ENCODE measurements around the gene UNCX.

Gene UNCX

GRCh38 chr7:1233333-1234048 lies 819 bp downstream of the UNCX start:
- DNase-seq: no peak

DNA sequence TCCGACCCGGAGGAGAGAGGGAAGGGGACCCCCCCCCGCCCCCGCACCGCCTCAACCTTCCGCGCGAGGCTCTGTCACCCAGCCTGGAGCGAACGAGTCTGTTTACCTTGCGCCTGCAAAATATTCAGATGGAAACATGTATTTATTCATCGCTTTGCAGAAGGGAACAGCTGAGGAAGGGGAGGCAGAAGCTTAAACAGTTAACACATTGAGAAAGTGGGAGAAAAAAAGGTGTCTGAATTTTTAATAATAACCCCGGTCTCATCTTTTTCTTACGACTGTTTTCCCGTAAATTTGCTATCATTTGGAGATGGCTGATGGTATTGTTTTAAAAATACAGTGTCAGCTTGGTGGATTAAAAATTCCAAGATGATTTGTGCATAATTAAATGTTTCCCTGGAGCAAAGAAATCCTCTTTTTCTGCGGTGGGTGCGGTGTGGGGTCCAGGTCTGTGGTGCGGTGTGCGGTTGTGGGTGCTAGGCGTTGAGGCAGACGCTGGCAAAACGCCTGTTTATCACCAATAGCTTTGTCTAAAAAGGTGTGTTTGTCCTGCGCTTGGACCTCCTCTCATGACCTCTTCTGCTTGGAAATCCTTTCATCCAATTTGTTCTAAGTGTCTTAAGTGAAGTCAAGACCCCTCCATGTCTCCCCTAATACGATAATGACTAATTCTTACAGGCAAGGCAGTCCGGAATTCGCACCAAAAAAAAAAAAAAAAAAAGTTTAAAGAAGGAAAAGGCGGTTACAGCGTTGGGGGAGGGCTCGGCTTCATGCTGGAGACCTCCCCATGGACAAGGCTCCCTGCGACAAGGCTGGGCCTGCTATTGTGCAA lies 1.6 kb downstream of the UNCX start:
- DNase-seq: no peak

GRCh38 chr7:1234881-1235500 lies 2.3 kb downstream of the UNCX start:
- no peak for DNase-seq

- no peak for DNase-seq
These were observed 2.9 kb downstream of the UNCX start for GRCh38 chr7:1235501-1236131.

- no peak for DNase-seq
These were observed 3.5 kb downstream of the UNCX start for GRCh38 chr7:1236132-1236661.

DNA sequence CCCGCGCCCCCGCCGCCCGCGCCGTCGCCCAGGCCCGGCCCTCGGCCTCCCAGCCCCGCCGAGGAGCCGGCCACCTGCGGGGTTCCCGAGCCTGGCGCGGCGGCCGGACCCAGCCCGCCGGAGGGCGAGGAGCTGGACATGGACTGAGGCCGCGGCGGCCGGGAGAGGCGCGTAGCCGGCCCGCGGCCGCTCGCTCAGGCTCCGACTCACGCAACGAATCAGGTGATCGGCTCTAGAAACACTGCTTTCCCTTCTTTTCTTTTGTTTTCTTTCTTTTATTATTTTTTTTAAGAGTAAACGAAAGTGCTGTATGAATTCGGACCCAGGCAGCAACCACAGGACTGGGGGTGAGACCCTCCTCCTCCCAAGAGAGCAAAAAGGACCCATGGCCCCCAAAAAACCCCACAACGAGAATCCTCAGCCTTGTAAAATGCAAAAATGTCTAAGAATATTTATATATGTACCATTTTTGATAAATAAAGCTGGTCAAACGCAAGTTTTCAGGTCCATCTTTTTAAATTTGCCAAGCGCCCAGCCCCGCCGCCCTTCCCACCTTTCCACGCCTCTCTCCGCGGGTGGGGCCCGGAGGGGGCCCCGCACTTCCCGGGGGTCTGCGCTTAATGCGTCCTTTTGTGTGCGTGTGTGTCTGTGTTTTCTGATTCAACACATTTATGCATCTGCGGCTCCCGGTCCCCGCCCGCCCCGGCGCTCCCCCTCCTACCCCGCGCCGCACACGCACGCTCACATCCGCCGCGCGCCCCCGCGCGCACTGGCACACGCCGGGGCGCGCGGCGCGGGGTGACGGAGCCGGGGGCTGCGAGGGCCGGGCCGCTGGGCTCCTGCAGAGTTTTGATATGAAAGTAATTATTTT lies 4.4 kb downstream of the UNCX start:
- no peak for DNase-seq

GRCh38 chr7:1237704-1238255 lies 5.1 kb downstream of the UNCX start:
- no peak for DNase-seq

- no peak for DNase-seq
These were observed 5.8 kb downstream of the UNCX start for GRCh38 chr7:1238450-1238882.

GRCh38 chr7:1238931-1239802 lies 6.5 kb downstream of the UNCX start:
- DNase-seq: no peak

DNA sequence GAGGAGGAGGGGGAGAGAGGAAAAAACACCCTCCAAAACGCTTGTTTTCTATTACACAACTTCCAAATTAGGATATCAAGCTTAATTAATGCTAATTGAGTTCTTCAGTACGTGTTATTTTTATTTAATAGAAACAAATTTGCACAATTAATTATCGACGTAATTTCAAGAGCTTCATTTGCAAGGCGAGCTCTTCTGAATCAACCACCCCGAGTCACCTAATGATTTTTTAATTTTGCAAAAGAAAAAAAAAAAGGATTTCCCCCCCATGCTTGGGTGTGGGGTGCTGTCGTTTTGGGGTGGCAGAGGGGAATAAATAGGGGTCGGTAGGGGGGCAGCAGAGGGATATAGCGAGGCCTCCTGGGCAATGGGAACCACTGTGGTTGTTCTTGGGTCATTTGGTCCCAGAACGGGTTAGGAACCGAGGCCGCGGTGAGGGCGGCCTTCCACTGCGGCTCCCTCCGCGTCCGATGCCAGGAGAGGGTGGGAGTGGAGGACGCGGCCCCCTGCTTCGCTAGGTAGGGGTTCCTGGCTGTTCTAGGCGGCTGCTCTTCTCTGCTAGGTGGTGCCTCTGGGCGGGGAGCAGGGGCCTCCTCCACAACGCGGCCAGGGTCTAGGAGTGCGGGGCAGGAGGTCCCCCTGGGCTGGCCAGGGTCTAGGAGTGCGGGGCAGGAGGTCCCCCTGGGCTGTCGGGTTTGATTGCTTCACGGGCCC lies 7.3 kb downstream of the UNCX start:
- DNase-seq: no peak

- no peak for DNase-seq
These were observed 8.0 kb downstream of the UNCX start for GRCh38 chr7:1240517-1241257.

GRCh38 chr7:1241258-1241602 lies 8.6 kb downstream of the UNCX start:
- no peak for DNase-seq

DNA sequence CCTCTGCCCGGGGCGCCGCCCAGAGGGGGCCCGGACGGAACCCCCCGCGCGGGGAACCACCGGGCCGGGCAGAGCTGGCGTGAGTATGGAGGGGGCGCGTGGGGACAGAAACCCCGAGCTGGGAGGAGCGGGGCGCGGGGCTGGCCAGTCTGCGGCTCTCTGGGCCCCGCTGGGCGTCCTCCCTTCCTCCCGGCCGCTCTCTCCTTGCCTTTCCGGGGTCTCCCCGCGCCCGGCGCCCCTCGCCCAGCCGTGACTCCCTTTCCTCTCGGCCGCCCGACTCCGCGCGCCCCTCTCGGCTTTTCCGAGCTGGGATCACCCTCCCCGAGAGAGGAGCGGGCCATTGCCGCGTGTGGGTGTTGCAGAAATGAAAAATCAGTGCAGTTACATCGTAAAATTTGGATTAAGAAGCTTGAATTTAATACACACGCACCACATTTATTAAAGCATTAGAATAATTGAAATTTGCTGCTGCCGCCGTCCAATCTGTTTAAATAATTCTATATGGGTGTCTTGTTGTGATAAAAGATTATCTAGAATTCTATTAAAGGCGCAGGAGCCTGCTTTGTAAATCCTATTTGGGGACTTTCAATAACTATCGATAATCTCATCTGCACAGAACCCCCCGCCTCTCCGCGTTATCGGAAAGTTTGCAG lies 9.1 kb downstream of the UNCX start:
- no peak for DNase-seq

DNA sequence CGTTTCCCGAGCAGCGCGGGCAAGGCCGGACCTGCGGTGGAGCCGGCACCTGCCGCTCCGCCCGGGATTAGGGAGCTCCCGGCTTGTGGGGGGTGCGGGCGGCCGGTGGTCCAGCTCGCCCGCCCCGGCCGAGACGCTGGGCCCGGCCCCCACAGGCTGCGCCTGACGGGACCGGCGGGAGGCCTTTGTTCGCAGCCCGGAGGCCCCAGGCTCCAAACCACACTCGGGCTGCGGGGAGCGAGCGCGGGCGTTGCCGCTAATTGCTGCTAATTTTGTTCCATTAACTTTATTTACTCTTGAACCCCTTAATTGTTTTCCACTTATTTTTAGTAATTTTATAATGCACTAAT lies 9.6 kb downstream of the UNCX start:
- no peak for DNase-seq

GRCh38 chr7:1242606-1243289 lies 10.1 kb downstream of the UNCX start:
- no peak for DNase-seq

GRCh38 chr7:1243290-1243963 lies 10.8 kb downstream of the UNCX start:
- DNase-seq: no peak

DNA sequence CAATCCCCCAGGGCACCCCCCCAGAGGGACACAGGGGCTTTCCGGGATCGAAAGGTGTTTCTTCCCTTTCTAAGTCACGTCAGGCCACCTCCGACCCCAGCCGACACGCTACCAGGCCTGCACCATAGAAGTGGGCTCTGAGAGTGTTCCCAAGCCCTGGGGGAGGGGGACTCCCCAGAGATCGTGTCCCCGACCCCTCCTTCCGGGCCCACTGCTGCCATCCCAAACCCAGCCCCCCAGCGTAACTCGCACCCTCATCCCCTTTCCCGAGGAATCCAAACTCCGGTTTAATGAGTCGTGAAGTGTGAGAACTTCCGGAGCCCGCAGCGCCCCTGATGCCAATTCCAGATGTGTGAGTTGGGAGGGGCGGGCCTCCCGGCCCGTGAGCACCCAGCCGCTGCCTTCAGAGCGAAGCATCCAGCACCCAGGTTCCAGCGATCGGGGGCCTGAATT lies 11.3 kb downstream of the UNCX start:
- no peak for DNase-seq

Measured in DMS53 (cell line).